HUES48 (cell line): ENCODE measurements around the gene POU2F1.

Experiments
- H3K27ac ChIP-seq: one replicate; pipeline ENCODE4 v1.7.0; 2013; ENCODE audit warnings: low read depth, low read length, inconsistent platforms
- H3K27me3 ChIP-seq: 2 replicates; pipeline ENCODE4 v1.6.1; 2013; ENCODE audit warnings: mild to moderate bottlenecking, low read length; ENCODE audit not compliant: control insufficient read depth, insufficient read depth
- H3K36me3 ChIP-seq: 2 replicates; pipeline ENCODE4 v1.6.1; 2013; ENCODE audit warnings: low read length; ENCODE audit not compliant: control insufficient read depth, insufficient read depth
- H3K4me1 ChIP-seq: 2 replicates; pipeline ENCODE4 v1.6.1; 2013; ENCODE audit warnings: mild to moderate bottlenecking, low read length; ENCODE audit not compliant: control insufficient read depth, insufficient read depth
- H3K4me3 ChIP-seq: 2 replicates; pipeline ENCODE4 v1.5.1; 2013; ENCODE audit warnings: mild to moderate bottlenecking, low read depth, low read length
- H3K9ac ChIP-seq: 2 replicates; pipeline ENCODE4 v1.6.1; 2013; ENCODE audit warnings: mild to moderate bottlenecking, low read depth, low read length, moderate library complexity
- H3K9me3 ChIP-seq: 2 replicates; pipeline ENCODE4 v1.6.1; 2013; ENCODE audit warnings: low read length; ENCODE audit not compliant: control insufficient read depth, insufficient read depth

The POU2F1 gene

DNA sequence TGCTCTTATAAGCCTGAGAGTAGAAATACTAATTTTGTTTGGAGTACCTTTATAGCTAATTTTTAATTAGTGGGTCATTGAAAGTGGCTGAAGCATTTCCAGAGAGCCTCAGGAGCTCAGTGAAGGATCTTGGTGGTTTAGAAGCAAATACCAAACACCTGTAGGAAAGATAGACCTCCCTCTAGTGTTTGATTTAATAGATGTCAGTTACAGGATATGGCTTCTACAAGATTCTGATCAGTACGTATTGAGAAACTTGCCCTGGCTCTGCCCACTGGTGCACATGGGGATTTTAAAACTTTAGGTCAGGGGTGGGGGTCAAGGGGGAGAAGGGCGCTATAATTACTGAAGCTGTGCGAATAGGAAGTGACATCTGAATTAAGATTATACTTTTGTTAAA, 122.2 kb downstream of the POU2F1 start:
- Histone ChIP-seq H3K36me3 (peaks cover 7% of the 10 kb centered on the region; the same call in 1 of the 2 replicates), H3K9me3 (no peaks in the 10 kb centered on the region), H3K27ac (no peak overlapping the region), H3K4me1 (peaks cover 17% of the 10 kb centered on the region), H3K27me3 (no peaks in the 10 kb centered on the region), H3K4me3 (no peak overlapping the region), H3K9ac (no peak overlapping the region)

DNA sequence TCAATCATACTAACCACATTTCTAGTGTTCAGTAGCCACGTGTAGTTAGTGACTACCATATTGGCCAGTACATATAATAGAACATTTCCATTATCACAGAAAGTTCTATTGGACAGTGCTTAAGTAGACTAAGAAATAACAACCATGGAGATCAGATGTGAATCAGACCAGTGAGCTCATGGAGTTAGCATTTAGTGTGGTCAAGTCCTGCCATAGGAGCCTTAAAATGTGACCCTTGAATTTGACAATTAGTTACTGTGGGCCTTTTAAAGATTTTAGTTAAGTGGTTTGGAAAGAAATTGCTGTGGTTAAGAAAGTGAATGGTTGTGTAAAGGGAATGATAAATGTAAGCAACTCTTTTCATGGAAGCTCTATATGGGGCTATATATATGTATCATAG, 123.4 kb downstream of the POU2F1 start:
- H3K9me3 ChIP-seq = no peaks in the 10 kb centered on the region
- H3K4me3 ChIP-seq = no peak overlapping the region
- H3K9ac ChIP-seq = no peak overlapping the region
- no peaks in the 10 kb centered on the region for H3K27me3 ChIP-seq
- H3K4me1 ChIP-seq = peaks cover 17% of the 10 kb centered on the region
- no peaks in the 10 kb centered on the region; the same call in 1 of the 2 replicates for H3K36me3 ChIP-seq
- H3K27ac ChIP-seq = no peak overlapping the region

DNA sequence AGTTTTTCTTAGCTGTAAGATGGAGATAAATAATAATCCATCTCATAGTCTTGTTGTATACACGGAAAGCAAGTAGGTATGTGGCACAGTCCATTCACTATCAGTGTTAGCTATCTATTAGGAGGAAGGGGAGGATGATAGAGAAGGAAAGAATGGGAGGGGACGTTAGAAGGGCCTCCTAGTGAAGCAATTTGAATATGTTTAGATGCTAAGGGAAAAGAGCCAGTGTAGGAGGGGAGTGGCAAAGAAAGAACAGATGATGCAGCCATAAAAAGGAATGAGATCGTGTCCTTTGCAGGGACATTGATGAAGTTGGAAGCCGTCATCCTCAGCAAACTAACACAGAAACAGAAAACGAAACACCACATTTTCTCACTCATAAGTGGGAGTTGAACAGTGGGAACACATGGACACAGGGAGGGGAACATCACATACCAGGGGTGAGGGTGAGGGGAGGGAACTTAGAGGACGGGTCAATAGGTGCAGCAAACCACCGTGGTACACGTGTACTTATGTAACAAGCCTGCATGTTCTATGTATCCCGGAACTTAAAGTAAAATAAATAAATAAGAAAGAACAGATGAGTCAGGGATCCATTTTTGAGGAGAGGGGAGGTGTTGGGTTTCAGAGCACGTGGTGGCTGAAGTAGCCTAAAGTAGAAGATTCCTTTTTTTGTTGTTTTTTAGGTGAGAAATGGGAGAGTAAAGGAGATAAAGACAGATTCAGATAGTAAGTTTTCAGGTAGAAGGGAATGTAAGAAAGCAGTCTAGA, 124.1 kb downstream of the POU2F1 start:
- Histone ChIP-seq H3K9ac (no peak overlapping the region), H3K36me3 (no peaks in the 10 kb centered on the region; the same call in 1 of the 2 replicates), H3K4me1 (peaks cover 17% of the 10 kb centered on the region), H3K4me3 (no peak overlapping the region), H3K9me3 (no peaks in the 10 kb centered on the region), H3K27ac (no peak overlapping the region), H3K27me3 (no peaks in the 10 kb centered on the region)

DNA sequence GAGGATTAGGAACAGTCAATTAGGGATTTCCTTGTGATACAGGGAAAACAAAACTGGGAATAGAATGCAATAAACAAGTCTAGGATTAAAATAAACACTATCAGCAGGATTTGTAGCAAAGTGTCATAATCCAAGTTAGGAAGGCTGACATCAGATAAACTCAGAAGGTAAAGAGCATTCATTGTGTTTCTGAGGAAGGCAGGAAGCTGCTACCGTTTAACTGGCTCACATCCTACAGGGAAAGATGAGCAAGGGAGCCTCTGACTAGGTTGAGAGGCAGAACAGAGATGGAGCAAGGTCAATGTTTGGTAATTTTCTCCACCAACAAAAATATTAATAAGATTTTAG, 124.7 kb downstream of the POU2F1 start:
- Histone ChIP-seq H3K27ac (no peak overlapping the region), H3K4me1 (peaks cover 17% of the 10 kb centered on the region), H3K36me3 (no peaks in the 10 kb centered on the region; the same call in 1 of the 2 replicates), H3K27me3 (no peaks in the 10 kb centered on the region), H3K9me3 (no peaks in the 10 kb centered on the region), H3K9ac (no peak overlapping the region), H3K4me3 (no peak overlapping the region)

DNA sequence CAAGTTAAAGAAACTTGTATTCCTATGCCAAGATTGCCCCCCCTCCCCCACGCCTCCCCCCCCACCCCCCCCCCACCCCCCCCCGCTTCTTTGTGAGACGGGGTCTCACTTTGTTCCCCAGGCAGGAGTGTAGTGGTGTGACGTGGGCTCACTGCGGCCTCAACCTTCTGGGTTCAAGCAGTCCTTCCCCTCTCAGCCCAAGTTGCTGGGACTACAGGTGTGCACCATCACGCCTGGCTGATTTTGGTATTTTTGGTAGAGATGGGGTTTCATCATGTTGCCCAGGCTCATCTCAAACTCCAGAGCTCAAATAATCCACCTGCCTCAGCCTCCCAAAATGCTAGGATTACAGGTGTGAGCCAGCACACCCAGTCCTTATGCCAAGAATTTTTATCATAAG, 136.6 kb downstream of the POU2F1 start:
- H3K9me3 ChIP-seq = no peaks in the 10 kb centered on the region
- no peak overlapping the region for H3K4me3 ChIP-seq
- H3K36me3 ChIP-seq = no peaks in the 10 kb centered on the region
- no peaks in the 10 kb centered on the region for H3K27me3 ChIP-seq
- H3K4me1 ChIP-seq = peaks cover 9% of the 10 kb centered on the region
- H3K27ac ChIP-seq = no peak overlapping the region
- no peak overlapping the region for H3K9ac ChIP-seq

DNA sequence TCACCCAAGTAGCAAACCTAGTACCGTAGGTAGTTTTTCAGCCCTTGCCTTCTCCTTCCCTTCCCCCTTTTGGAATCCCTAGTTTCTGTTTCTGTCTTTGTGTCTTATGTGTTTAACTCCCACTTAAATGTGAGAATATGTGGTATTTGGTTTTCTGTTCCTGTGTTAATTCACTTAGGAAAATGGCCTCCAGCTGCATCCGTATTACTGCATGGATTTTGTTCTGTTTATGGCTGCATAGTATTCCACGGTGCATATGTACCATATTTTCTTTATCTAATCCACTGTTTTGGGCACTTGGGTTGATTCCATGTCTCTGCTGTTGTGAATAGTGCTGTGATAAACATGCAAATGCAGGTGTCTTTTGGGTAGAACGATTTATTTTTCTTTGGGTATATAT, 138.6 kb downstream of the POU2F1 start:
- Histone ChIP-seq H3K36me3 (no peaks in the 10 kb centered on the region), H3K27ac (no peak overlapping the region), H3K4me1 (peaks cover 6% of the 10 kb centered on the region; the same call in 1 of the 2 replicates), H3K9ac (no peak overlapping the region), H3K4me3 (no peak overlapping the region), H3K27me3 (no peaks in the 10 kb centered on the region), H3K9me3 (no peaks in the 10 kb centered on the region)

DNA sequence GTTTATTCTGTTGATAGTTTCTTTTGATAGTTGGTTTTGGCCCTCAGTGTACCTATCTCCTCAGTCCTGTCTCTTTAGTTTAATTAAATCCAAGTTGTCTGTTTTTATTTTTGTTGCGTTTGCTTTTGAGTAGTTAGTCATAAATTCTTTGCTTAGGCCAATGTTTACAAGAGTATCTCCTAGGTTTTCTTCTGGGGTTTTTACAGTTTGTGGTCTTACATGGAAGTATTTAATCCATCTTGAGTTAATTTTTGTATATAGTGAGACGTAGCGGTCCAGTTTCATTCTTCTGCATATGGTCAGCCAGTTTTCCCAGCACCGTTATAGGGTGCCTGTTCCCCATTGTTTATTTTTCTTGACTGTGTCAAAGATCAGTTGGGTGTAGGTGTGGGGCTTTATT, 139.4 kb downstream of the POU2F1 start:
- no peak overlapping the region for H3K9ac ChIP-seq
- H3K27ac ChIP-seq = no peak overlapping the region
- no peaks in the 10 kb centered on the region for H3K9me3 ChIP-seq
- H3K27me3 ChIP-seq = no peaks in the 10 kb centered on the region
- H3K4me1 ChIP-seq = peaks cover 10% of the 10 kb centered on the region
- no peaks in the 10 kb centered on the region for H3K36me3 ChIP-seq
- H3K4me3 ChIP-seq = no peak overlapping the region

DNA sequence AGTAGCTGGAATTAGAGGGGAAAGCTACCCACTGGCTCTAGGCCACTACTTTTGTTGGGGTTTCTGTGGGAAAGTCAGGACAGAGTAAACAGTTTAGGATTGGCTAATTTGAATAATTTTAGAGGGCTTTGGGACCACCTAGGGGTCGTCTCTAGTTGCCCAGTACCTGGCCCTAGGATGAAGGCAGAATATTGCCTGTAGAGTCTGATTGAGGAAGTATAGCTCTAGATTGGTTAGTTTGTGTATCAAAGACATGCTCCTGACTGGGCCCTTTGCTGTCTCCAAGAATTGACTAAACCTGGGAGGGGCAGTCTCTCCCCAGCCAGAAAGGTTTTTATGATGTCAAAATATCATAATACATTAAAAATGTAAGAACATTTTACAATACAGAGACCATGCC, 142.0 kb downstream of the POU2F1 start:
- Histone ChIP-seq H3K27me3 (no peaks in the 10 kb centered on the region), H3K9ac (no peak overlapping the region), H3K27ac (no peak overlapping the region), H3K4me3 (no peak overlapping the region), H3K9me3 (no peaks in the 10 kb centered on the region), H3K36me3 (peaks cover 13% of the 10 kb centered on the region; the same call in 1 of the 2 replicates), H3K4me1 (peaks cover 21% of the 10 kb centered on the region)

DNA sequence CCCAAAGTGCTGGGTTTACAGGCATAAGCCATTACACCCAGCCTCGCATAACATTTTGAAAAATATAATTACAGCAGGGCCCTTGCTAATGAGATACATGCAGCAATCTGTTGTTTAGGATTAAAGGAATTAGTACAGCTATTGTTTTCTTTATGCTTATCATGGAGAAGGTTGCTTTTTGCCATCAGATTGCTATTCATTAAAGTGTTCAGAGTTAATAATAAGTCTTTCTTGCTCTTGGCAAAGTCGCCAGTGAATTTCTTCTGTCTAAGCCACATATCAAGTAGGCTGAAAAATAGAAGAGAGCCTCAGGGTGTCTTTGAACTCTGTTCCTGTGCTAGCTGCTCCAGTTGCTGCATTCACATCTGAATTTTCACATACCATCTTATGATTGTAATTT, 144.1 kb downstream of the POU2F1 start:
- H3K27me3 ChIP-seq = no peaks in the 10 kb centered on the region
- H3K27ac ChIP-seq = no peak overlapping the region
- peaks cover 21% of the 10 kb centered on the region for H3K4me1 ChIP-seq
- no peaks in the 10 kb centered on the region for H3K9me3 ChIP-seq
- no peak overlapping the region for H3K9ac ChIP-seq
- peaks cover 13% of the 10 kb centered on the region; the same call in 1 of the 2 replicates for H3K36me3 ChIP-seq
- H3K4me3 ChIP-seq = no peak overlapping the region

DNA sequence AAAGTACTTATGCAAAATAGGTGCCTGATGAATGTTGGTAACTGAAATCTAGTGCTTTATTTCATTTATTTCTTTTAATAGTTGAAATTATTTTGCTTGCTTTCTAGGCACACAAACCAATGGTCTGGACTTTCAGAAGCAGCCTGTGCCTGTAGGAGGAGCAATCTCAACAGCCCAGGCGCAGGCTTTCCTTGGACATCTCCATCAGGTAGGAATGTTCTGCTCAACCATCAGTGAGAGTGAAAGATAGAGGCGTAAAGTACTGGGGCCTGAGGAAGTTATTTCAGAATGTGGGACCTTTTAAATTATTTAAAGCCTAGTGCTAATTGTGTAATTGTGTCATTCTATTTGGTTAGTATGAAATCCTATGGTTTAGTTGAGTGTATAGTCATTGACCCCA, 144.7 kb downstream of the POU2F1 start:
- Histone ChIP-seq H3K4me3 (no peak overlapping the region), H3K9ac (no peak overlapping the region), H3K4me1 (peaks cover 21% of the 10 kb centered on the region), H3K9me3 (no peaks in the 10 kb centered on the region), H3K36me3 (peaks cover 13% of the 10 kb centered on the region; the same call in 1 of the 2 replicates), H3K27ac (no peak overlapping the region), H3K27me3 (no peaks in the 10 kb centered on the region)

DNA sequence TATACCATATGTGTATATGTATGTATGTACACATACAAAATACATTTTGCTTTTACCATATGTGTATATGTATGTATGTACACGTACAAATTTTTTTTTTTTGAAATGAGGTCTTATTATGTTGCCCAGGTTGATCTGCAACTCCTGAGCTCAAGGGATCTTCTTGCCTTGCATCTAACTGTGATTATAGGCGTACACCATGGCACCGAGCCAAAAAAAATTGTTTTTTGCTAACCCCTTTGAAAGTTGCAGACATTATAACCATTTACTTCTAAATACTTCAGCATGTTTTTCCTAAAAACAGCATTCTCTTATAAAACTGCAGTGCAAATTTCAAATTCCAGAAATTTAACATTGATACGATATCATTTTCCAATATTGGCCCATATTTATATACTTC, 147.0 kb downstream of the POU2F1 start:
- Histone ChIP-seq H3K4me1 (peaks cover 20% of the 10 kb centered on the region), H3K4me3 (no peak overlapping the region), H3K9ac (no peak overlapping the region), H3K9me3 (no peaks in the 10 kb centered on the region), H3K36me3 (peaks cover 22% of the 10 kb centered on the region), H3K27ac (no peak overlapping the region), H3K27me3 (no peaks in the 10 kb centered on the region)
